IMR-90 (cell line): ENCODE data around the gene WNT7B. TPM values are rescaled to one million over a fixed set of nuclear protein-coding genes. Genes with fewer than 3 reads are reported as not detected.

ENCODE experiments used
- ATAC-seq: fragments of 200-7000 bp; cut with Tn5 transposase; 2 replicates; pipeline ENCODE4 v1.9.1; 2020; ENCODE audit warnings: low read depth, mild to moderate bottlenecking, moderate library complexity
- BruUV-seq: library from RNA; stranded (reverse); fragments of 400-500 nt; replicated peaks from 2 replicates; lab custom pipeline; 2021; lab: Mats Ljungman, UMichigan
- CTCF ChIA-PET: fragments of 300-600 bp; formaldehyde crosslinking; extraction: SDS; loops from one replicate; lab custom pipeline; 2021; ENCODE audit warnings: antibody characterized with exemption; lab: Yijun Ruan, JAX
- POLR2A ChIA-PET: fragments of 300-600 bp; sonication (Branson Sonifier 250); formaldehyde crosslinking; loops from one replicate; lab custom pipeline; 2022; ENCODE audit warnings: antibody characterized with exemption; ENCODE audit not compliant: unreplicated experiment; lab: Charles Lee
- DNase-seq: peaks from one replicate; pipeline ENCODE4 v3.0.0; 2013
- H2AFZ ChIP-seq: replicated peaks from 2 replicates; pipeline ENCODE3; 2013; ENCODE audit warnings: low read length, mild to moderate bottlenecking; ENCODE audit not compliant: poor library complexity
- H2AK5ac ChIP-seq: 2 replicates; pipeline ENCODE4 v1.6.1; 2013; ENCODE audit warnings: low read depth, low read length, inconsistent platforms
- H2AK9ac ChIP-seq: replicated peaks from 2 replicates; pipeline ENCODE3; 2013; ENCODE audit warnings: mild to moderate bottlenecking, low read depth, low read length, moderate library complexity; ENCODE audit not compliant: poor library complexity
- H2BK120ac ChIP-seq: 2 replicates; pipeline ENCODE4 v1.6.1; 2013; ENCODE audit warnings: low read depth, low read length, inconsistent platforms
- H2BK15ac ChIP-seq: 3 replicates; pipeline ENCODE4 v1.6.1; 2013; ENCODE audit warnings: low read depth, low read length, inconsistent platforms
- H2BK20ac ChIP-seq: 2 replicates; pipeline ENCODE4 v1.6.1; 2013; ENCODE audit warnings: low read depth, mild to moderate bottlenecking, inconsistent platforms, low read length, moderate library complexity
- H2BK5ac ChIP-seq: 2 replicates; pipeline ENCODE4 v1.6.1; 2013; ENCODE audit warnings: mild to moderate bottlenecking, low read depth, low read length, inconsistent platforms; ENCODE audit not compliant: poor library complexity, severe bottlenecking
- H3K14ac ChIP-seq: replicated peaks from 2 replicates; pipeline ENCODE4 v1.6.1; 2013; ENCODE audit warnings: low read depth, low read length, inconsistent platforms
- H3K18ac ChIP-seq: 2 replicates; pipeline ENCODE4 v1.6.1; 2013; ENCODE audit warnings: low read depth, low read length, control low read depth
- H3K23ac ChIP-seq: 2 replicates; pipeline ENCODE4 v1.6.1; 2013; ENCODE audit warnings: low read depth, low read length, inconsistent platforms
- H3K27ac ChIP-seq: 2 replicates; pipeline ENCODE4 v1.5.1; 2013; ENCODE audit warnings: mild to moderate bottlenecking, control low read depth, low read length; ENCODE audit not compliant: insufficient read depth
- H3K27me3 ChIP-seq: 2 replicates; pipeline ENCODE4 v1.6.1; 2013; ENCODE audit warnings: low read length; ENCODE audit not compliant: control insufficient read depth, insufficient read depth
- H3K36me3 ChIP-seq: 2 replicates; pipeline ENCODE4 v1.6.1; 2013; ENCODE audit warnings: low read length, mixed read lengths; ENCODE audit not compliant: control insufficient read depth, insufficient read depth
- H3K4ac ChIP-seq: 2 replicates; pipeline ENCODE4 v1.6.1; 2013; ENCODE audit warnings: low read depth, low read length, inconsistent platforms
- H3K4me1 ChIP-seq: 2 replicates; pipeline ENCODE4 v1.6.1; 2013; ENCODE audit warnings: low read length, mixed read lengths; ENCODE audit not compliant: control insufficient read depth, insufficient read depth
- H3K4me2 ChIP-seq: 2 replicates; pipeline ENCODE4 v1.6.1; 2013; ENCODE audit warnings: low read depth, mild to moderate bottlenecking, control low read depth, low read length, moderate library complexity
- H3K4me3 ChIP-seq: 2 replicates; pipeline ENCODE4 v1.5.1; 2013; ENCODE audit warnings: low read depth, mild to moderate bottlenecking, control low read depth, low read length, moderate library complexity; ENCODE audit not compliant: insufficient read depth
- H3K56ac ChIP-seq: 2 replicates; pipeline ENCODE4 v1.6.1; 2013; ENCODE audit warnings: low read length, inconsistent platforms; ENCODE audit not compliant: insufficient read depth; ENCODE audit errors: extremely low read depth
- H3K79me1 ChIP-seq, 2 experiments: 2 replicates each; pipeline ENCODE4 v1.6.1; 2013; ENCODE audit warnings: low read length in 2 of 2, inconsistent platforms in 1 of 2, low read depth in 1 of 2
- H3K9ac ChIP-seq: 2 replicates; pipeline ENCODE4 v1.6.1; 2013; ENCODE audit warnings: low read depth, low read length, control low read depth
- H3K9me1 ChIP-seq: 2 replicates; pipeline ENCODE4 v1.6.1; 2013; ENCODE audit warnings: low read length, inconsistent platforms; ENCODE audit not compliant: insufficient read depth
- H3K9me3 ChIP-seq: 2 replicates; pipeline ENCODE4 v1.6.1; 2013; ENCODE audit warnings: low read length; ENCODE audit not compliant: control insufficient read depth, insufficient read depth
- H4K20me1 ChIP-seq: 2 replicates; pipeline ENCODE4 v1.6.1; 2013; ENCODE audit warnings: low read length, inconsistent platforms; ENCODE audit not compliant: insufficient read depth
- H4K5ac ChIP-seq: 2 replicates; pipeline ENCODE4 v1.6.1; 2013; ENCODE audit warnings: mild to moderate bottlenecking, low read depth, low read length, control low read depth
- H4K8ac ChIP-seq, 2 experiments: 2 replicates each; pipeline ENCODE4 v1.6.1; 2013; ENCODE audit warnings: low read depth in 2 of 2, low read length in 2 of 2, control low read depth in 1 of 2, inconsistent platforms in 1 of 2
- H4K91ac ChIP-seq: 2 replicates; pipeline ENCODE4 v1.6.1; 2013; ENCODE audit warnings: low read depth, low read length, inconsistent platforms; ENCODE audit not compliant: insufficient read depth
- BHLHE40 ChIP-seq: fragments of 150-350 bp; IDR thresholded peaks from 2 replicates; pipeline ENCODE4 v1.6.1; 2016; ENCODE audit warnings: mild to moderate bottlenecking, low read depth, low read length
- CEBPB ChIP-seq: IDR thresholded peaks from 2 replicates; pipeline ENCODE4 v1.6.1; 2012; ENCODE audit warnings: low read depth, low read length, improper control_type of control experiment
- FOS ChIP-seq: fragments of 150-350 bp; IDR thresholded peaks from 2 replicates; pipeline ENCODE4 v1.6.1; 2016; ENCODE audit warnings: low read depth, low read length
- MXI1 ChIP-seq: IDR thresholded peaks from 2 replicates; pipeline ENCODE4 v1.6.1; 2012; ENCODE audit warnings: low read depth, mild to moderate bottlenecking, low read length, moderate library complexity, borderline replicate concordance
- RAD21 ChIP-seq: IDR thresholded peaks from 2 replicates; pipeline ENCODE4 v1.6.1; 2012; ENCODE audit warnings: low read length, improper control_type of control experiment
- RFX5 ChIP-seq: IDR thresholded peaks from 2 replicates; pipeline ENCODE4 v1.8.0; 2012; ENCODE audit warnings: low read depth, mild to moderate bottlenecking, low read length, moderate library complexity
- WGBS, 2 experiments: methylation state at CpG; one replicate each; pipeline versions ENCODE4 v1.1.5 to v1.1.7; 2013; ENCODE audit warnings: missing lambda C conversion rate in 2 of 2; ENCODE audit not compliant: insufficient read length in 1 of 2; ENCODE audit errors: extremely low coverage in 2 of 2; 5-methylcytosine and 5-hydroxymethylcytosine counted together
- dilution Hi-C: fragments of 300-500 bp; cut with HindIII; formaldehyde crosslinking; loops from one replicate; pipeline ENCODE4 v1.14.3; 2018; ENCODE audit warnings: low sequenced_read_pairs; ENCODE audit not compliant: unreplicated experiment
- in situ Hi-C: fragments of 300-500 bp; cut with MboI; formaldehyde crosslinking; loops from 3 replicates; pipeline ENCODE4 v1.14.3; 2019; ENCODE audit warnings: low sequenced_read_pairs, inconsistent platforms, mixed read lengths
- intact Hi-C: fragments of 100-400 bp; cut with micrococcal nuclease; formaldehyde crosslinking; loops from 2 replicates; pipeline ENCODE4 v1.10.0; 2022
- polyA plus RNA-seq, 3 experiments: library from polyadenylated mRNA; depleted of rRNA; stranded (reverse); fragments of >200 nt; gene quantifications; 2 replicates each; pipeline ENCODE4 v1.2.3, GENCODE V29; 2012; ENCODE audit warnings: low replicate concordance in 1 of 3
- total RNA-seq: library from RNA; depleted of rRNA; stranded (reverse); fragments of >200 nt; gene quantifications from 2 replicates; pipeline ENCODE4 v1.2.3, GENCODE V29; 2012
- TF ChIP-seq, protein P1 (sequence below): conservative IDR thresholded peaks from 2 replicates; pipeline ENCODE4 v1.5.1; 2012; ENCODE audit warnings: mild to moderate bottlenecking, low read depth, low read length, improper control_type of control experiment

Gene WNT7B
- total and polyA plus RNA-seq, 2 of the 4 experiments (the other 2 are of a cell fraction) = under 0.01 to 0.15 TPM

DNA sequence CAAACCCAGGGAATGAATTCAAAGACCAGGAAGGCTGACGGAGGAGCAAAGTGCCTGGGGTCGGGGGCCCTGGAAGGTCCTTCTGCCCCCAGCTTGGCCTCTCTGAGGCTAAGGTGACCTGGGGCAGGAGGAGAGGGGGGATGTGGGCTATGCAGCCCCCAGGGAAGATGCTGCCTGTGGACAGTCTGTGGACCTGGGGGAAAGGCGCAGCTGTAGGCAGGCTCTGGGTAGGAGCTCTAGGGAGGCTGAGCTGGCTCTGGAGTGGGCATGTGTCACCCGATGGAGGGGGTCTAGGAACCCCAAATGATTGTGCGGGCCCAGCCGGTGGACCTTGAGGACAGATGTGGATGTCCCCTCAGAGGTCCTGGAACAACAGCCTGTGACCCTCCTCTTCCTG, 42.8 kb downstream of the WNT7B start:
- dilution Hi-C loops (no loop called here), in situ Hi-C loops (no loop called here), intact Hi-C loops (no loop called here)
- WGBS, 2 experiments = 92% methylated on average over 2 of the region's 6 CpGs; no CpG with 5 or more reads in 1 of the 2 experiments
- Histone ChIP-seq H2AK9ac (peak overlapping the region; percentile 3), H3K56ac (no peak overlapping the region), H2BK20ac (no peak overlapping the region; the same call in 1 of the 2 replicates), H3K4me2 (no peak overlapping the region), H2AFZ (peak overlapping the region; percentile 34), H3K4me3 (no peak overlapping the region), H2BK15ac (no peak overlapping the region), H3K18ac (no peak overlapping the region), H3K27ac (no peak overlapping the region), H4K20me1 (peaks cover 4% of the 10 kb centered on the region; the same call in 1 of the 2 replicates), H4K8ac (no peak overlapping the region), H4K5ac (no peak overlapping the region), H3K36me3 (no peaks in the 10 kb centered on the region), H3K9ac (no peak overlapping the region), H2BK120ac (no peak overlapping the region), H3K14ac (no peak overlapping the region), H3K79me1 (no peaks in the 10 kb centered on the region), H3K9me1 (peaks cover 5% of the 10 kb centered on the region; the same call in 1 of the 2 replicates), H2BK5ac (no peak overlapping the region), H4K91ac (no peak overlapping the region), H3K27me3 (peaks cover 7% of the 10 kb centered on the region; the same call in 1 of the 2 replicates), H3K23ac (no peak overlapping the region), H3K4me1 (peaks cover 10% of the 10 kb centered on the region), H2AK5ac (peak overlapping the region; percentile 54), H3K9me3 (peaks cover 2% of the 10 kb centered on the region; the same call in 1 of the 2 replicates), H3K4ac (no peak overlapping the region)
- ChIA-PET CTCF (no interaction called here), POLR2A (no interaction called here)
- TF ChIP-seq RAD21 (no peak), CEBPB (no peak), BHLHE40 (no peak), FOS (no peak), RFX5 (no peak), MXI1 (no peak)
- TF ChIP-seq, protein P1, sequence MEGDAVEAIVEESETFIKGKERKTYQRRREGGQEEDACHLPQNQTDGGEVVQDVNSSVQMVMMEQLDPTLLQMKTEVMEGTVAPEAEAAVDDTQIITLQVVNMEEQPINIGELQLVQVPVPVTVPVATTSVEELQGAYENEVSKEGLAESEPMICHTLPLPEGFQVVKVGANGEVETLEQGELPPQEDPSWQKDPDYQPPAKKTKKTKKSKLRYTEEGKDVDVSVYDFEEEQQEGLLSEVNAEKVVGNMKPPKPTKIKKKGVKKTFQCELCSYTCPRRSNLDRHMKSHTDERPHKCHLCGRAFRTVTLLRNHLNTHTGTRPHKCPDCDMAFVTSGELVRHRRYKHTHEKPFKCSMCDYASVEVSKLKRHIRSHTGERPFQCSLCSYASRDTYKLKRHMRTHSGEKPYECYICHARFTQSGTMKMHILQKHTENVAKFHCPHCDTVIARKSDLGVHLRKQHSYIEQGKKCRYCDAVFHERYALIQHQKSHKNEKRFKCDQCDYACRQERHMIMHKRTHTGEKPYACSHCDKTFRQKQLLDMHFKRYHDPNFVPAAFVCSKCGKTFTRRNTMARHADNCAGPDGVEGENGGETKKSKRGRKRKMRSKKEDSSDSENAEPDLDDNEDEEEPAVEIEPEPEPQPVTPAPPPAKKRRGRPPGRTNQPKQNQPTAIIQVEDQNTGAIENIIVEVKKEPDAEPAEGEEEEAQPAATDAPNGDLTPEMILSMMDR = no peak
- ATAC-seq = peak; percentile 22; the same call in 1 of the 2 replicates
- DNase-seq = no peak
- BruUV-seq = no TSS peak
